K562 (cell line): ENCODE data around the gene MYH7. TPM values are rescaled to one million over a fixed set of nuclear protein-coding genes. Genes with fewer than 3 reads are reported as not detected.

ENCODE experiments used
- CBFB ChIP-seq: sonication (generic); formaldehyde crosslinking; IDR thresholded peaks from 2 replicates; pipeline ENCODE4 v1.4.0; 2020; ENCODE audit warnings: mild to moderate bottlenecking, missing genetic modification reagents
- HSF4 ChIP-seq: fragments of 250-450 bp; sonication (Bioruptor Pico); IDR thresholded peaks from 2 replicates; pipeline ENCODE4 v2.1.2; 2022; ENCODE audit warnings: mild to moderate bottlenecking, moderate library complexity, borderline replicate concordance
- MED1 ChIP-seq: sonication (generic); formaldehyde crosslinking; IDR thresholded peaks from 2 replicates; pipeline ENCODE4 v1.8.1; 2023; ENCODE audit warnings: missing genetic modification reagents, borderline replicate concordance
- MEF2A ChIP-seq: IDR thresholded peaks from 2 replicates; pipeline ENCODE4 v1.6.1; 2011; ENCODE audit warnings: low read depth, mild to moderate bottlenecking, low read length, moderate library complexity; ENCODE audit not compliant: control insufficient read depth
- NFE2L1 ChIP-seq: fragments of 450-650 bp; IDR thresholded peaks from 2 replicates; pipeline ENCODE4 v1.6.1; 2016; ENCODE audit warnings: missing genetic modification characterization, low read depth, mild to moderate bottlenecking, missing compliant biosample characterization, moderate library complexity, borderline replicate concordance
- NFIX ChIP-seq: fragments of 250-450 bp; sonication (Bioruptor Pico); IDR thresholded peaks from 2 replicates; pipeline ENCODE4 v1.4.0; 2020; ENCODE audit warnings: low read depth, mild to moderate bottlenecking, moderate library complexity
- NFYB ChIP-seq: IDR thresholded peaks from 2 replicates; pipeline ENCODE4 v1.6.1; 2011; ENCODE audit warnings: mild to moderate bottlenecking, moderate library complexity; ENCODE audit not compliant: insufficient read length; ENCODE audit errors: extremely low read depth
- NUFIP1 ChIP-seq: fragments of 450-650 bp; IDR thresholded peaks from 2 replicates; pipeline ENCODE4 v1.6.1; 2018; ENCODE audit not compliant: partially characterized antibody
- POLR3A ChIP-seq: IDR thresholded peaks from 2 replicates; pipeline ENCODE4 v1.6.1; 2011; ENCODE audit warnings: borderline replicate concordance, mild to moderate bottlenecking, moderate library complexity; ENCODE audit not compliant: insufficient read length, insufficient read depth; ENCODE audit errors: extremely low read depth
- TCF7 ChIP-seq: sonication (generic); IDR thresholded peaks from 2 replicates; pipeline ENCODE4 v1.6.1; 2016; ENCODE audit warnings: antibody characterized with exemption, borderline replicate concordance
- ZBTB43 ChIP-seq: sonication (generic); formaldehyde crosslinking; IDR thresholded peaks from 2 replicates; pipeline ENCODE4 v1.8.0; 2023; ENCODE audit warnings: mild to moderate bottlenecking, missing genetic modification reagents
- ZNF124 ChIP-seq: sonication (generic); formaldehyde crosslinking; IDR thresholded peaks from 2 replicates; pipeline ENCODE4 v1.8.1; 2022; ENCODE audit warnings: missing genetic modification reagents
- ZNF197 ChIP-seq: fragments of 200-800 bp; sonication (Bioruptor generic); IDR thresholded peaks from 2 replicates; pipeline ENCODE4 v1.6.1; 2016; ENCODE audit warnings: low read depth, missing genetic modification characterization, missing compliant biosample characterization
- ZNF324 ChIP-seq: fragments of 250-450 bp; sonication (Bioruptor Pico); IDR thresholded peaks from 2 replicates; pipeline ENCODE4 v1.4.0; 2020; ENCODE audit warnings: mild to moderate bottlenecking
- polyA plus RNA-seq, 8 experiments: library from polyadenylated mRNA; depleted of rRNA in 4 of 8; stranded (reverse) in 5 of 8; unstranded in 3 of 8; fragments of >200 nt; fragmentation: Nextera tagmentation in 2 of 8; fragmentation: Illumina TruSeq in 1 of 8; extraction: Ambion mirVana in 2 of 8; extraction: Trizol in 1 of 8; gene quantifications; 2 replicates each; pipeline versions ENCODE4 v1.2.1 to v1.2.3, GENCODE V29; 2011 to 2014; ENCODE audit warnings: inconsistent platforms in 1 of 8, missing spikeins in 1 of 8
- total RNA-seq, 7 experiments: library from RNA; depleted of rRNA in 6 of 7; stranded (reverse); fragments of >200 nt in 6 of 7; fragmentation: Illumina TruSeq in 2 of 7; extraction: Trizol in 2 of 7; gene quantifications; 2 replicates each; pipeline versions ENCODE4 v1.2.1 to v1.2.3, GENCODE V29; 2011 to 2021; ENCODE audit warnings: low replicate concordance in 1 of 7
- TF ChIP-seq, protein P1 (sequence below), 2 experiments: fragments of 450-650 bp in 1 of 2; sonication (generic) in 1 of 2; formaldehyde crosslinking in 1 of 2; IDR thresholded peaks; 2 replicates each; pipeline versions ENCODE4 v1.7.1 to v1.9.0; 2016 to 2022; ENCODE audit warnings: inconsistent platforms in 1 of 2, mild to moderate bottlenecking in 1 of 2, missing genetic modification reagents in 1 of 2

MYH7 gene
- total and polyA plus RNA-seq, 9 of the 15 experiments (the other 6 are each of a cell fraction or from before 2014, with no cell fraction given), result not detected

DNA sequence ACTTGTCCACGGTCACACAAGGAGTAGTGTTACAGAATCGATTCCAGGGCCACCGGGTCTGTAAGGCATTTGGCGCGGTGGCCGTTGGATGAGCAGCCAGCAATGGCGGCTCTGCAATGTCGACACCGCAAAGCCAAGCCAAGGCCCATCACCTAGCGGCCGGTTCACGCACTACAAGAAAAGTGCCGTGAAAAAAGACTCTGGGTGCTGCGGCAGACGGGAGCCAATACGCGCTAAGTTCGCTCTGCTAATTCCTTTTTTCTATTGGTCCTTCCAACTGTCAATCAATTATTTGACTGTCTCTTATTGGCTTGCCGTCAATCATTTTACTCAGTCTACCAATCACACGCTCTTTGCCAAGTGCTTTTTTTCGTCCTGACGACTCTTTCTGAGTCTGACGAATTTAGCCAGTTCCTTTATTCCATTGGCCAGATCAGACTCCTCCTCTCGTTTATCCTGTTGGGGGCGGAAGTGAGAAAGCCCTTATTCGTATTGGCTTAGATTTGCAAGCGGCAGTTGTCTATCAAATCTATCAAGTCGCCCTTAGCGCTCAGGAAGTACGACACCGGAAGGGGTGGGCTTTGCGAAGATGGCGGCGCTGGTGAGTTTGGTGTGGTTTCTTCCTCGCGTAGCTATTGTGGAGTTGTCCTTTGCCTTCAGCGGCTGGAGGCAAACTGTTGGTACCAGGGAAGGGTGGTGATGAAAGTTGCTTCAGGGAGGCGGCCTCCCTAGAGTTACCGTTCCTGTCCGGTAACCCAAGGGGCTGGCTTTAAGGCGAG, 33.9 kb upstream of the MYH7 start, which contains the start of gene NGDN (continued):
- TF ChIP-seq NFIX (CRISPR knock-in tag) (no peak), NFYB (peak; percentile 89), ZNF324 (CRISPR knock-in tag) (no peak), TCF7 (no peak), MEF2A (no peak), NFE2L1 (tag) (no peak), MED1 (CRISPR knock-in tag) (no peak), HSF4 (CRISPR knock-in tag) (no peak), CBFB (CRISPR knock-in tag) (no peak), ZNF124 (CRISPR knock-in tag) (no peak), NUFIP1 (no peak), ZNF197 (CRISPR knock-in tag) (no peak), POLR3A (no peak), ZBTB43 (CRISPR knock-in tag) (no peak)
- TF ChIP-seq, protein P1, sequence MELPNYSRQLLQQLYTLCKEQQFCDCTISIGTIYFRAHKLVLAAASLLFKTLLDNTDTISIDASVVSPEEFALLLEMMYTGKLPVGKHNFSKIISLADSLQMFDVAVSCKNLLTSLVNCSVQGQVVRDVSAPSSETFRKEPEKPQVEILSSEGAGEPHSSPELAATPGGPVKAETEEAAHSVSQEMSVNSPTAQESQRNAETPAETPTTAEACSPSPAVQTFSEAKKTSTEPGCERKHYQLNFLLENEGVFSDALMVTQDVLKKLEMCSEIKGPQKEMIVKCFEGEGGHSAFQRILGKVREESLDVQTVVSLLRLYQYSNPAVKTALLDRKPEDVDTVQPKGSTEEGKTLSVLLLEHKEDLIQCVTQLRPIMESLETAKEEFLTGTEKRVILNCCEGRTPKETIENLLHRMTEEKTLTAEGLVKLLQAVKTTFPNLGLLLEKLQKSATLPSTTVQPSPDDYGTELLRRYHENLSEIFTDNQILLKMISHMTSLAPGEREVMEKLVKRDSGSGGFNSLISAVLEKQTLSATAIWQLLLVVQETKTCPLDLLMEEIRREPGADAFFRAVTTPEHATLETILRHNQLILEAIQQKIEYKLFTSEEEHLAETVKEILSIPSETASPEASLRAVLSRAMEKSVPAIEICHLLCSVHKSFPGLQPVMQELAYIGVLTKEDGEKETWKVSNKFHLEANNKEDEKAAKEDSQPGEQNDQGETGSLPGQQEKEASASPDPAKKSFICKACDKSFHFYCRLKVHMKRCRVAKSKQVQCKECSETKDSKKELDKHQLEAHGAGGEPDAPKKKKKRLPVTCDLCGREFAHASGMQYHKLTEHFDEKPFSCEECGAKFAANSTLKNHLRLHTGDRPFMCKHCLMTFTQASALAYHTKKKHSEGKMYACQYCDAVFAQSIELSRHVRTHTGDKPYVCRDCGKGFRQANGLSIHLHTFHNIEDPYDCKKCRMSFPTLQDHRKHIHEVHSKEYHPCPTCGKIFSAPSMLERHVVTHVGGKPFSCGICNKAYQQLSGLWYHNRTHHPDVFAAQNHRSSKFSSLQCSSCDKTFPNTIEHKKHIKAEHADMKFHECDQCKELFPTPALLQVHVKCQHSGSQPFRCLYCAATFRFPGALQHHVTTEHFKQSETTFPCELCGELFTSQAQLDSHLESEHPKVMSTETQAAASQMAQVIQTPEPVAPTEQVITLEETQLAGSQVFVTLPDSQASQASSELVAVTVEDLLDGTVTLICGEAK (IDR thresholded peaks at IDR 0.05), result peak; percentile 97
- TF ChIP-seq, protein P1 (CRISPR knock-in tag; IDR thresholded peaks at IDR 0.05), result no peak
